HCT116 (cell line): ENCODE measurements around the gene SLC27A2. TPM values are rescaled to one million over a fixed set of nuclear protein-coding genes. Genes with fewer than 3 reads are reported as not detected.
A peak's percentile ranks its signal among the peaks of the same experiment; 100 is the strongest.

Experiments used
- ATAC-seq: fragments of 200-7000 bp; cut with Tn5 transposase; 2 replicates; pipeline ENCODE4 v1.9.1; 2020; ENCODE audit warnings: mild to moderate bottlenecking, moderate library complexity
- BruUV-seq: library from RNA; stranded (reverse); fragments of 400-500 nt; replicated peaks from 2 replicates; lab custom pipeline; 2021; lab: Mats Ljungman, UMichigan
- CTCF ChIA-PET: fragments of 300-600 bp; sonication (Branson Sonifier 250); formaldehyde crosslinking; loops from one replicate; lab custom pipeline; 2021; ENCODE audit warnings: antibody characterized with exemption; lab: Charles Lee
- POLR2A ChIA-PET: fragments of 300-600, 350-600 bp; sonication (Branson Sonifier 250); formaldehyde crosslinking; loops from one replicate; lab custom pipeline; 2021; ENCODE audit warnings: antibody characterized with exemption; lab: Charles Lee
- RAD21 ChIA-PET, 2 experiments: fragments of 300-600 bp; sonication (Branson Sonifier 250); formaldehyde crosslinking; loops; one replicate each; lab custom pipeline; 2023; ENCODE audit warnings: low total read pairs in 2 of 2; ENCODE audit not compliant: uncharacterized antibody in 2 of 2, unreplicated experiment in 2 of 2, low non-redundant PET in 1 of 2; lab: Charles Lee
- DNase-seq: peaks from one replicate; pipeline ENCODE4 v3.0.0-alpha.2; 2010; ENCODE audit warnings: low read depth, low spot score
- H2AFZ ChIP-seq: fragments of 200-600 bp; shearing (Covaris generic), sonication (generic); 2 replicates; pipeline ENCODE4 v1.6.1; 2017; ENCODE audit warnings: low read depth, mixed run types, mixed read lengths, antibody characterized with exemption, low read length; ENCODE audit not compliant: poor library complexity, severe bottlenecking
- H3K27ac ChIP-seq: 2 replicates; pipeline ENCODE4 v1.5.1; 2012; ENCODE audit warnings: low read depth, low read length
- H3K27me3 ChIP-seq: fragments of 200-600 bp; sonication (generic); 2 replicates; pipeline ENCODE4 v1.6.1; 2016; ENCODE audit warnings: mixed run types, low read length, mixed read lengths; ENCODE audit not compliant: insufficient read depth
- H3K36me3 ChIP-seq, 2 experiments: fragments of 200-500 bp in 1 of 2; fragments of 200-600 bp in 1 of 2; sonication (Bioruptor generic) in 1 of 2; sonication (generic) in 1 of 2; 2 replicates each; pipeline versions ENCODE4 v1.5.1 to v1.6.1; 2014 to 2016; ENCODE audit warnings: low read length in 2 of 2, inconsistent platforms in 1 of 2, mixed read lengths in 1 of 2, mixed run types in 1 of 2; ENCODE audit not compliant: insufficient read depth in 2 of 2, control insufficient read depth in 1 of 2
- H3K4me1 ChIP-seq, 2 experiments: fragments of 200-600 bp in 1 of 2; sonication (generic) in 1 of 2; 2 replicates each; pipeline versions ENCODE4 v1.5.1 to v1.6.1; 2012 to 2017; ENCODE audit warnings: low read length in 2 of 2, inconsistent platforms in 1 of 2, mild to moderate bottlenecking in 1 of 2, mixed read lengths in 1 of 2, mixed run types in 1 of 2, moderate library complexity in 1 of 2; ENCODE audit not compliant: insufficient read depth in 2 of 2, control insufficient read depth in 1 of 2
- H3K4me2 ChIP-seq: fragments of 200-600 bp; sonication (generic); 2 replicates; pipeline ENCODE4 v1.6.1; 2017; ENCODE audit warnings: mixed run types, low read length, mixed read lengths
- H3K4me3 ChIP-seq, 2 experiments: fragments of 200-600 bp in 1 of 2; sonication (generic) in 1 of 2; replicated peaks in 1 of 2; 2 replicates each; pipeline ENCODE4 v1.5.1; 2011 to 2016; ENCODE audit warnings: low read length in 2 of 2, control low read depth in 1 of 2, low read depth in 1 of 2, mild to moderate bottlenecking in 1 of 2, mixed read lengths in 1 of 2, mixed run types in 1 of 2
- H3K79me2 ChIP-seq: fragments of 200-600 bp; sonication (generic); 2 replicates; pipeline ENCODE4 v1.6.1; 2017; ENCODE audit warnings: mild to moderate bottlenecking, mixed run types, low read length, moderate library complexity, mixed read lengths; ENCODE audit not compliant: insufficient read depth
- H3K9ac ChIP-seq: fragments of 200-600 bp; sonication (generic); 2 replicates; pipeline ENCODE4 v1.6.1; 2016; ENCODE audit warnings: low read length, mixed read lengths
- H3K9me2 ChIP-seq: fragments of 200-600 bp; sonication (generic), shearing (Covaris generic); 2 replicates; pipeline ENCODE4 v1.6.1; 2017; ENCODE audit warnings: mixed run types, mild to moderate bottlenecking, moderate library complexity; ENCODE audit not compliant: insufficient read depth
- H3K9me3 ChIP-seq, 2 experiments: fragments of 200-500 bp in 1 of 2; fragments of 200-600 bp in 1 of 2; sonication (Bioruptor generic) in 1 of 2; sonication (generic) in 1 of 2; 2 replicates each; pipeline ENCODE4 v1.6.1; 2014 to 2017; ENCODE audit warnings: low read length in 2 of 2, mixed read lengths in 2 of 2, inconsistent platforms in 1 of 2, low read depth in 1 of 2, mild to moderate bottlenecking in 1 of 2, mixed run types in 1 of 2, moderate library complexity in 1 of 2; ENCODE audit not compliant: control insufficient read depth in 1 of 2, insufficient read depth in 1 of 2
- H4K20me1 ChIP-seq: fragments of 200-600 bp; sonication (generic), shearing (Covaris generic); 2 replicates; pipeline ENCODE4 v1.6.1; 2017; ENCODE audit warnings: mixed run types, mild to moderate bottlenecking, moderate library complexity; ENCODE audit not compliant: insufficient read depth
- CBX3 ChIP-seq: IDR thresholded peaks from 2 replicates; pipeline ENCODE4 v1.6.1; 2012; ENCODE audit warnings: low read depth
- EGR1 ChIP-seq: IDR thresholded peaks from 2 replicates; pipeline ENCODE4 v1.6.1; 2012; ENCODE audit warnings: low read depth
- EZH2phosphoT487 ChIP-seq: fragments of 200-600 bp; IDR thresholded peaks from 2 replicates; pipeline ENCODE4 v1.6.1; 2018; ENCODE audit warnings: antibody characterized with exemption, borderline replicate concordance
- FOSL1 ChIP-seq: IDR thresholded peaks from 2 replicates; pipeline ENCODE4 v1.6.1; 2012; ENCODE audit warnings: low read depth
- POLR2AphosphoS5 ChIP-seq: IDR thresholded peaks from 2 replicates; pipeline ENCODE4 v1.6.1; 2011; ENCODE audit warnings: mild to moderate bottlenecking, low read depth, low read length, moderate library complexity
- SIN3A ChIP-seq: IDR thresholded peaks from 2 replicates; pipeline ENCODE4 v1.6.1; 2012; ENCODE audit warnings: low read depth
- SRF ChIP-seq: IDR thresholded peaks from 2 replicates; pipeline ENCODE4 v1.6.1; 2012; ENCODE audit warnings: low read depth
- ZFX ChIP-seq: fragments of 450-650 bp; IDR thresholded peaks from 2 replicates; pipeline ENCODE4 v1.6.1; 2017
- ZNF274 ChIP-seq: fragments of 200-500 bp; sonication (Bioruptor generic); IDR thresholded peaks from 2 replicates; pipeline ENCODE4 v1.6.1; 2014; ENCODE audit warnings: mild to moderate bottlenecking, low read depth, low read length, inconsistent platforms
- intact Hi-C: fragments of 100-400 bp; cut with micrococcal nuclease; formaldehyde crosslinking; loops from 2 replicates; pipeline ENCODE4 v1.10.0; 2022
- total RNA-seq: library from RNA; stranded (reverse); gene quantifications from one replicate; pipeline ENCODE4 v1.2.1, GENCODE V29; 2021; ENCODE audit not compliant: unreplicated experiment

SLC27A2 gene
- total RNA-seq, 1 experiment from 2014 or later, result 14.0 TPM

DNA sequence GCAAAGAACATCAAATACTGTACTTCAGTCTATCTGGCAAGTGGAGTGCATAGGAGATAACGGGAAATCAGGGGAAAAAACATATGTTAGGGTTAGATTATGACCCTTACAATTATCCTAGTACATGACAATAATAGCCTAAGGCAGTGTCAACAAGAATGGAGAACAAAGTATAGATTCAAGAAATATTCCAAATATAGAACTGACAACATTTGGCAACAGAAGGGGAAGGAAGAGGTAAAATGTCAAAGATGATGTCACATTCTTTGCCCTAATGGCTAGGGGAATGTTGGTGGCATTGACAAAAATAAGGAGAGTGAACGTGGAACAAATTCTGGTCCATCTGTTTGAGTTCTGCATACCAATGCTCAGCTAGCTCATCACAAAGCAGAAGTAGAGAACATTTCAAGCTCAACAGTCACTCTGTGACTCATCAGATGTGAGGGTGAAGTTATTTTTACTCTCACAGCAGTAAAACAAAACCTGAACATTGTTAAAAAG, 47.4 kb upstream of the SLC27A2 start:
- TF ChIP-seq FOSL1 (peak; percentile 30; the same call in 1 of the 2 replicates), SIN3A (no peak)
- TF ChIP-seq, all 23 proteins: peak for 1
- H3K9me3 ChIP-seq, result no peaks in the 10 kb centered on the region
- intact Hi-C loops, result no loop called here
- H3K4me2 ChIP-seq, result peak overlapping the region; percentile 54
- no peaks in the 10 kb centered on the region for H3K27me3 ChIP-seq
- H3K36me3 ChIP-seq, result no peaks in the 10 kb centered on the region
- ATAC-seq, result peak; percentile 41; the same call in 1 of the 2 replicates
- DNase-seq, result no peak
- no peaks in the 10 kb centered on the region for H4K20me1 ChIP-seq
- POLR2A ChIA-PET, result no interaction called here
- H3K9me2 ChIP-seq, result no peaks in the 10 kb centered on the region
- no peak overlapping the region for H3K9ac ChIP-seq
- no peaks in the 10 kb centered on the region for H3K79me2 ChIP-seq
- CTCF ChIA-PET, result interaction anchor here (1.0 to 1.2 kb wide), 3 partner anchors 8 to 258 kb away, joined by 3 read pairs; no protein-coding TSS in a partner anchor
- RAD21 ChIA-PET, result no interaction called here
- H2AFZ ChIP-seq, result peak overlapping the region; percentile 65
- peaks cover 8 to 40% of the 10 kb centered on the region in 2 experiments for H3K4me1 ChIP-seq
- H3K27ac ChIP-seq, result peak overlapping the region; percentile 25; the same call in 1 of the 2 replicates
- peak overlapping the region in 1 of 2 experiments; percentile 15; a peak in 2 of 4 replicates for H3K4me3 ChIP-seq
- no TSS peak for BruUV-seq

DNA sequence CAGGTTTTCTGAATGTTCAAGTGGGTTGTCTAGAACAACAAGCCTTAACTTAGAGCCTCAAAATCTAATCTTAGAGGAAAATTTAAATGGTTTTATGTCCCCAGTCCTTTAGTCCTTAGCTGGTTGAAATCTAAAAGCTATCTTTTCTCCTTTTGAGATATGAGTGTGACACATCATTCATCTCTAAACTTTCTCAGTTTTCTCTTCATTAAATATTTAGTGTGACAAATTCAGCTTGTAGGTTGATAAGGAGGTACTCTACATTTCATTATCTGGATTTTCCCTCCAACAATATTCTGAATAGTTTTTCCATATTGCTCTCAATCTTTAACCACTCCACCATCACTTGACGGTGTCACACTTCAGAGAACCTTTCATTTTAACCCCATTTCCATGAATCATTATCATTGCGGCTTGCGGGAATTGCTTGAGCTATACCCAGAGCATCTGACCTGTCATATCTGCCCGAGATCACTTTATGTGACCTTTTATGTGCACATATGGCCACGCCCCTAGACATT, 46.9 kb upstream of the SLC27A2 start:
- H3K27ac ChIP-seq, result peak overlapping the region; percentile 25; the same call in 1 of the 2 replicates
- no peaks in the 10 kb centered on the region for H3K9me2 ChIP-seq
- CTCF ChIA-PET, result interaction anchor here (1.0 to 1.2 kb wide), 3 partner anchors 9 to 259 kb away, joined by 3 read pairs; no protein-coding TSS in a partner anchor
- intact Hi-C loops, result no loop called here
- TF ChIP-seq SIN3A (no peak), ZNF274 (no peak), CBX3 (no peak), EZH2phosphoT487 (no peak), POLR2AphosphoS5 (no peak), ZFX (no peak), EGR1 (no peak), SRF (no peak)
- peak overlapping the region; percentile 54 for H3K4me2 ChIP-seq
- no peaks in the 10 kb centered on the region for H3K36me3 ChIP-seq
- POLR2A ChIA-PET, result no interaction called here
- RAD21 ChIA-PET, result no interaction called here
- no peak overlapping the region for H3K9ac ChIP-seq
- BruUV-seq, result no TSS peak
- peak; percentile 35 for ATAC-seq
- H4K20me1 ChIP-seq, result no peaks in the 10 kb centered on the region
- no peak for DNase-seq
- peaks cover 8 to 40% of the 10 kb centered on the region in 2 experiments for H3K4me1 ChIP-seq
- no peaks in the 10 kb centered on the region for H3K9me3 ChIP-seq
- peak overlapping the region; percentile 65 for H2AFZ ChIP-seq
- no peaks in the 10 kb centered on the region for H3K27me3 ChIP-seq
- H3K4me3 ChIP-seq, result peak overlapping the region in 1 of 2 experiments; percentile 15; a peak in 2 of 4 replicates
- no peaks in the 10 kb centered on the region for H3K79me2 ChIP-seq
